Measurements from ENCODE around the gene MAPK8IP3.

GRCh38 chr16:1773703-1774447 lies 67.9 kb downstream of the MAPK8IP3 start:
- no peak for TF ChIP-seq CTCF (IDR thresholded peaks at IDR 0.05; ENCODE audit: insufficient read depth, low read length)
- TF ChIP-seq POLR2AphosphoS5 (IDR thresholded peaks at IDR 0.05; ENCODE audit: low read depth): no peak
- no peak for TF ChIP-seq REST (IDR thresholded peaks at IDR 0.05; ENCODE audit: insufficient replicate concordance, low read depth)
- peak; percentile 85 for TF ChIP-seq SPI1 (IDR thresholded peaks at IDR 0.05; ENCODE audit: borderline replicate concordance, low read depth)
- 0 out of 2 replicates have a peak, but pooled peaks have one; percentile 18 for TF ChIP-seq GABPA (IDR thresholded peaks at IDR 0.05; ENCODE audit: low read depth)
